Measurements from ENCODE around the gene CELSR2.

The CELSR2 gene

GRCh38 chr1:109252167-109252892 lies 3.0 kb downstream of the CELSR2 start:
- FAIRE-seq = no peak

- no peak for FAIRE-seq
Observed at GRCh38 chr1:109252893-109253802, 3.8 kb downstream of the CELSR2 start.

DNA sequence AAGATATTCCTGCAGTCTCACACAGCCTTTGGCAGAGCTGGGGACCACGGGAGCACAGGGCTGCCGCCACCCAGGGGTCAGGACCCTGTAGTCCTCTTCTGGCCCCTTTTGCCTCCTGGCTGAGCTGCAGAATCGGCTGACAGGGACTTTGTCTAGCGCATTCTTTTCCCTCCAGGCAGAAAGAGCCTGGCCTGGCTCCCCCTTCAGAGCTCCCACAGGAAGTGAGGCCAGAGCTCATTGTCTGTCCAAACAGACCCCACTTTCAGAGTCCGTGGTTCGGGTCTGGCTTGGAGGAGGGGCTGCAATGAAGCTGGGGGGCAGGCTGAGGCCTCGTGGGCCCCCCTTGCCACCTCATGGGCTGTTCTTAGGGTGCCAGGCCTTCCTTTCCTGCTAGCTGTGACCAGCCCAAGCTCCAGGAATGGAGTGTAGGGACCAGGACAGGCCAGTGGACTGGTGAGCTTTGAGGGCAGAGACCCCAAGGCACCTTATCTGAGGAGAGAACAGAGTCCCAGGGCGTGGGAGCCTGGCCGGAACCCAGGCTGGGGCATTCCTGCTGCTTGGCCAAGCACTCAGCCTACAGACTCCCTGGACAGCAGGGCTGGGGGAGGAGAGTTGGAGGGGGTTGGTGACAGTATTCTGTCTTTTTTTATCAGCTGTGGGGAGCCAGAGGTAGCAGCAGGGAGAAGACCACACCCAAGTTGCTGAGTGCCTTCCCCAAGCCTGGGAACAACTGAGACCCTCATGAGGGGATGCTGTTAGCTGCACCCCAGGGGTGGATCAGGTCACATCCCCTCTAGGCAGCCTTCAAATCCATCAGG lies 4.7 kb downstream of the CELSR2 start:
- no peak for FAIRE-seq

DNA sequence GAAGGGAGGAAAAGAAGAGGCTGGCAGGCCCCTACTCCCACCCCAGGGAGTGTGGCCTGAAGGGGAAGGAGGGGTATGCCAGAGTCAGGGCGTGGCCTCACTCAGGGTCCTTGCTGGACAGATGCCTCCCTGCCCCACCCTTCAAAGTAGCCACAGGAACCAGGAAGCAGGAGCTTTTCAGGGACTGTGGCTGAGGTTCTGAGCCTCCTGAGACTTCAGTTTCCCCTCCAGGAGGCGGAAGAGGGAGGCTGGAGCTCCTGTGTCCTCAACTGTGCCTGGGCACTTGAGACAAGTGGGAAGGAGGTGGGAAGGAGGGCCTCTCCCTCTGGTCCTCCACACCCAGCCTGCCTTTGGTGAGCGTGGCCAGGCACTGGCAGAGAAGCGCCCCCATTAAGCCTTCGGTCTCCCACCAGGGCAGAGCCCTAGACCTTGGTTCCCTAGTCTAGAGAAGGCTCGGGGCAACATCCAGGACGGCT lies 5.3 kb downstream of the CELSR2 start:
- no peak for FAIRE-seq

- FAIRE-seq = no peak
Observed at GRCh38 chr1:109255097-109255651, 5.8 kb downstream of the CELSR2 start.

DNA sequence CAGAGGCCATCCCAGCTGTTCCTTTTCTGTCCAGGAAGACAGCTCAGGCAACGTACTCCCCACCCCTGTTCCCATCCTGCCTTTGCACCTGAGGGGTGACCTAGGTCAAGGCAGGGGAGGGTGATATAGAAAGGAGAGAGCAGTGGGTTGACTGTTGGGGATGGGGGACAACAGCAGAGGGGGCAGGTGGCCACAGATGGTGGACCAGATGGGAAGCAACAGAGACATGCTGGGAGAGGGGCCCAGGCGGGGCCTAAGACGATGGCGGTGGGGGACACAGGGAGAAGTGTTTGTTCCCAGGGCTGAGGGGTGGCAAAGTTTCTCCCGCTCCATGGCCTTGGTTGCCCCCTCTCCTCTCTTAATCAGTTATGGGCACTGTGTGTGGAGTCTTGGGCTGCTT lies 6.3 kb downstream of the CELSR2 start:
- no peak for FAIRE-seq

GRCh38 chr1:109256085-109256484 lies 6.7 kb downstream of the CELSR2 start:
- no peak for FAIRE-seq

GRCh38 chr1:109256971-109257681 lies 7.8 kb downstream of the CELSR2 start:
- no peak for FAIRE-seq

DNA sequence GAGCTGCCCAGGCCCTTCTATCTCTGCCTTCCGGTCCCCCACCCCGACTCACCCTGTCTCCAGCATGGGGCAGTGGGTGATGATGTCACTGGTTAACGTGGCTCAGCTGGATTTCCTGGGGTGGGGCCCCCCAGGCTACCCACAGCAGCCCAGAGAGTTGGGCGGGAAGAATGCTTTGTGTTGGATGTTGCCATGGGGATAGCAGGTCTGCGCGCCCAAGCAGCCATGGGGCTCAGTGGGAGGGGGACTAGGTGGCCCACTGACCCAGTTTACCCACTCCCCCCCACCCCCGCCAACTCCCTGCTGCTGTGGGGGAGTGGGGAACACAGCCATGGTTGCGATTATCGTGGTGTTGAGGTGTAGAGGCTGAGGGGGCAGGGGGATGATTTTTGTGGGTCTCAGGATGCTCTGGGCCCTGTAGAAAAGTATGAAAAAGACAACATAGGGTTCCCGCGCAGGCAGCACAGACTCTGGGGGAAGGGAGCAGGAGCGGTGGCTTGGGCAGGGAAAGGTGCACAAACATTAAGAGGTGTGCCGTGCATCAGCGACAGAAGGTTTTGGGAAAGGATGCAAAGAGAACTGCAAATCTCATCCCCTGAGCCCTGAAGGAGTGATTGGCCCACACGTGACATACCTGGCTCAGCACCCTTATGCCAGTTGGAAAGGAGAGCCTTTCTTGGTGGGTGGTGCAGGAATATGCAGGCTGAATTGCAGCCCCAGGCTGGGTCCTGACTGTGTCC lies 8.5 kb downstream of the CELSR2 start:
- no peak for FAIRE-seq

GRCh38 chr1:109258481-109259466 lies 9.4 kb downstream of the CELSR2 start:
- no peak for FAIRE-seq

DNA sequence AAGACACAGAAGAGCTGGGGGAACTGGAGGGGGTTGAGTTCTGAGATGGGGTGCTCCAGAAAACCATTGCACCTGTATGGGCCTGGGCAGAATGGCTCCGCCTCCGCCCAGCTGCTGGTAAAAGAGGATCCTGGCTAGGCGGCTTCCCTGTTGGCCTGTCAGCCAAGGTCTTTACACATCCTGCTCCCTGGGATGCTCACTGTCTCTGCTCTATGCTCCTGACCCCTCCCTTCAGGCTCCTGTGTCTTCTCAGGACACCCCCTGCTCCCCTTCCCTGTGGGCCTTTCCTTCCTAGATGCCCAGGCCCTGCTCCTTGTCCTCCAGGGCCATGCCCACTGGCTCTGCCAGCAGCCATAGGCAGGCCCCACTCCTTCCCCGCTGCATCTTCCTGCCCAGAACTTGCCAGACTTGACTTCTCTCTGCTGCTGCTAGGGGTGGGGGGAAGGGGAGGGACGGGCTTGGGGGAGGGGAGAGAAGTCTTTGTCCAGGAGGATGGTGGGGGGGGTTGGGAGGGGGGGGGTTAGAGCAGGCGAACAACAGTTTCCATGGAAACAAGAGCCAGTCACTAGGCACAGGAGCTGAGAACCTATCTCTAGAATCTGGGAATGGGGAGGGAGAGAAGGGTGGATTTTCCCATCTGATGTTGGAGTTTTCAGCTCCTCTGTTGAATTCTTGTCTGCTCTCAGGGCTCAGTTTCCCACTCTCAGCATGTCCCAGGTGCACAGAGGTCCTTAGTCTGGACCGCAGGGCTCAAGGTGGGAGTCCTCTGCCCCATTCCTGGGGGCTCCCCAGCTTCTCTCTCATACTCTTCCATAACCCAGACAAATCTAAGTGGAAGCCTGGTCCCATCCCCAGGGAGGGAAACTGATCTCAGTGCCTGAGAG lies 10.6 kb downstream of the CELSR2 start:
- no peak for FAIRE-seq

DNA sequence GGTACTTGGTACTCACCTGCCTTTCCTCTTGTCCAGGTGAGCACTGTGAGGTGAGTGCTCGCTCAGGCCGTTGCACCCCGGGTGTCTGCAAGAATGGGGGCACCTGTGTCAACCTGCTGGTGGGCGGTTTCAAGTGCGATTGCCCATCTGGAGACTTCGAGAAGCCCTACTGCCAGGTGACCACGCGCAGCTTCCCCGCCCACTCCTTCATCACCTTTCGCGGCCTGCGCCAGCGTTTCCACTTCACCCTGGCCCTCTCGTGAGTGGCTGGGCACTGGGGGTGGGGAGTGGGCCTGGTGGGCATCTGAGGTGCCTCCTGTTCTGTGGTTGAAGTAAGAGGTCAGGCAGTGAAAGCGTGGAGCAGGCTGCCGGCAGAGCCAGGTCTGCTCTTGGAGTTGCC lies 11.7 kb downstream of the CELSR2 start:
- FAIRE-seq = no peak

DNA sequence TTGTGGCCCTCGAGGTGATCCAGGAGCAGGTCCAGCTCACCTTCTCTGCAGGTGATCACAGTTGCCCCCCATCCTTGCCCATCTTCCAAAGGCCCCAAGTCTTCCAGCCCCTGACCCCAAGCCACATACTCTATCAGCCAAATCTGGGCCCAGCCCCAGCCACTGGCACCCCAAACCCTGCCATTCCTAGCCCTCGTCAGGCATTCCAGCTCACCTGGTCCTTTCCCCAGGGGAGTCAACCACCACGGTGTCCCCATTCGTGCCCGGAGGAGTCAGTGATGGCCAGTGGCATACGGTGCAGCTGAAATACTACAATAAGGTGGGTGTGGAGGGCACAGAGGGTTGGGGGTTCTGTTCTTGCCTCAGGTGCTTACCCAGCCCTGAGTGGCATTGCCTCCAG lies 12.2 kb downstream of the CELSR2 start:
- no peak for FAIRE-seq

DNA sequence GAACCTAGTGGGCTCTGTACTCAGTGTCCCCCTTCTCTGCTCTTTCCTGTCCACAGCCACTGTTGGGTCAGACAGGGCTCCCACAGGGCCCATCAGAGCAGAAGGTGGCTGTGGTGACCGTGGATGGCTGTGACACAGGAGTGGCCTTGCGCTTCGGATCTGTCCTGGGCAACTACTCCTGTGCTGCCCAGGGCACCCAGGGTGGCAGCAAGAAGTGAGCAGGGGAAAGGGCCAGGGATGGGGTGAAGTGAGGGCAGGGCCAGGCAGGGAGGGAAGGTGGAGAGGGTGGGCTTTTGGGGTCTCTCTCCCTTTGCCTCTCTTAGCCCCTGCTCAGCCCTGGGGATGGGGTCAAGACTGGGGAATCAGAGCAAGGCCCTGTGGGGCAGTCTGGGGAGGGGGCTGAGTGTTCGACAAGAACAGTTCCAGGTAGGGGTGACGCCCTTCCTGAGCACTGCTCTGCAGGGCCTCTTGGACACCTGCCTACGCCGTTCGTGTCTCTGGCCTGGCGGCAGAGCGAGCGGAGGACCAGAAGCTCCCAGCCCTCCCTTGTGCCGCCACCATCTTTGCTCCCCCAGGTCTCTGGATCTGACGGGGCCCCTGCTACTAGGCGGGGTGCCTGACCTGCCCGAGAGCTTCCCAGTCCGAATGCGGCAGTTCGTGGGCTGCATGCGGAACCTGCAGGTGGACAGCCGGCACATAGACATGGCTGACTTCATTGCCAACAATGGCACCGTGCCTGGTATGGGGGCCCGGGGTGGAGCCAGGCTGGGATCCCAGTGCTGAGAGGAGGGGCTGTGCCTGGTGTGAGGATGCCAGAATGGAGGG lies 13.1 kb downstream of the CELSR2 start:
- FAIRE-seq = no peak

GRCh38 chr1:109263234-109263596 lies 13.9 kb downstream of the CELSR2 start:
- FAIRE-seq = no peak

DNA sequence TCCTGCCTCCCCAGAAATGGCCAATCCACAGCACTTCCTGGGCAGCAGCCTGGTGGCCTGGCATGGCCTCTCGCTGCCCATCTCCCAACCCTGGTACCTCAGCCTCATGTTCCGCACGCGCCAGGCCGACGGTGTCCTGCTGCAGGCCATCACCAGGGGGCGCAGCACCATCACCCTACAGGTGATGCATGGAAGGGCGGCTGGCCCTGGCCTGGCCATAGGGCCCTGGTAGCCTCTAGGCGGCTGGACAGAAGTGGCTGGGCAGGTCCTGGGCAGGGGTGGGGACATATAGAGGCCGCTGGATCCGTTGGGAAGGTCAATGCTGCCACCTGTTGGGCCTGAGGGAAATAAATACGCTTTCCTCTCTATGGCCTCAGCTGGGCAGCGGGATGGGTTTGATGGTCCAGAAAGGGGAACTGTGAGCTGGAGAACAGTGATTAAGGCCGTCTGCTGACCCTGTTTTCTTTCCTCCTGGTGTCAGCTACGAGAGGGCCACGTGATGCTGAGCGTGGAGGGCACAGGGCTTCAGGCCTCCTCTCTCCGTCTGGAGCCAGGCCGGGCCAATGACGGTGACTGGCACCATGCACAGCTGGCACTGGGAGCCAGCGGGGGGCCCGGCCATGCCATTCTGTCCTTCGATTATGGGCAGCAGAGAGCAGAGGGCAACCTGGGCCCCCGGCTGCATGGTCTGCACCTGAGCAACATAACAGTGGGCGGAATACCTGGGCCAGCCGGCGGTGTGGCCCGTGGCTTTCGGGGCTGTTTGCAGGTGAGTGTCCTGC lies 14.4 kb downstream of the CELSR2 start:
- FAIRE-seq = peak; percentile 23

GRCh38 chr1:109264379-109264755 lies 15.0 kb downstream of the CELSR2 start:
- no peak for FAIRE-seq

Measured in endometrium (tissue), 2 donors.